Activated CD4-positive, CD25-positive, alpha-beta regulatory T cell (primary cell): ENCODE data around the gene FASTKD1.

Experiments
- DNase-seq, 4 experiments: peaks; one replicate each; lab custom pipeline; 2025; lab: John Stamatoyannopoulos, UW

Gene FASTKD1

GRCh38 chr2:169507698-169508097, 66.0 kb downstream of the FASTKD1 start:
- no peak for DNase-seq

DNA sequence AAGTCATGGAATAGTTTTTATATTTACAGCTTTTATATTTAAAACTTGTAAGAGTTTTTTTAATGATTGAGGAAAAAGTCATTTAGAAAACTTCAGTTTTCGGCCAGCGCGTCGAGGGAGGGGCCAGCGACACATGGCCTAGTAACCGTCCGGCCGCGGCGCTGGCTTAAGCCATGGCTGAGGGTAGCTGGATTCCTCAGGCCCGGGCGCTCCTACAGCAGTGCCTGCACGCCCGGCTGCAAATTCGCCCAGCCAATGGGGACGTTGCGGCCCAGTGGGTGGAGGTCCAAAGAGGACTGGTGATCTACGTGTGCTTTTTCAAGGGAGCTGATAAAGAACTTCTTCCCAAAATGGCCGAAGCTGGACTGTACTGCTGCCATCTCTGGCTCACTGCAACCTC, 69.0 kb downstream of the FASTKD1 start:
- no peak for DNase-seq

DNA sequence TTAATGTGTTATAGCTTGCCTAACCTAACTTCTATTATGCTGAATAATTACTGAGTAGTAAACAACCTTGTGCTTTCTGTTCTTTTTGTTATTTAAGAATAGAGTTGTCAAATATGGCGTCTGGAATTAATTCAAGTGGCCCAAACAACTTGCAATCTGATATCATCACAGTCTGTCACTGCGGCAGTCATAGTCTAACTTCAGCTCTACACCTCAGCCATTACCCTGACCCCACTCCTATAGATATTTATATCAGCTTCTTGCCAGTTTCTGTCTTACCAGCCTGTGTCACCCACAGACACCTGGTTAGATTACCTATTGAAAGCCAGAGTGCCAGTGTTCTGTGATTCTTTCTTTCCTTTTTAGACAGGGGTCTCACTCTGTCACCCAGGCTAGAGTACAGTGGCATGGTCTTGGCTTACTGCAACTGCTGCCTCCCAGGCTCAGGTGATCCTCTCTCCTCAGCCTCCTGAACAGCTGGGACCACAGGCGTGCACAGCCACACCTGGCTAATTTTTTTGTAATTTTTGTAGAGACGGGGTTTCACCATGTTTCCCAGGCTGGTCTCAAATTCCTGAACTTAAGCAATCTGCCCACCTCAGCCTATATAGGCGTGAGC, 78.2 kb downstream of the FASTKD1 start:
- no peak for DNase-seq

GRCh38 chr2:169493360-169493759, 80.3 kb downstream of the FASTKD1 start:
- DNase-seq = no peak

GRCh38 chr2:169491378-169491777, 82.3 kb downstream of the FASTKD1 start:
- DNase-seq = no peak

DNA sequence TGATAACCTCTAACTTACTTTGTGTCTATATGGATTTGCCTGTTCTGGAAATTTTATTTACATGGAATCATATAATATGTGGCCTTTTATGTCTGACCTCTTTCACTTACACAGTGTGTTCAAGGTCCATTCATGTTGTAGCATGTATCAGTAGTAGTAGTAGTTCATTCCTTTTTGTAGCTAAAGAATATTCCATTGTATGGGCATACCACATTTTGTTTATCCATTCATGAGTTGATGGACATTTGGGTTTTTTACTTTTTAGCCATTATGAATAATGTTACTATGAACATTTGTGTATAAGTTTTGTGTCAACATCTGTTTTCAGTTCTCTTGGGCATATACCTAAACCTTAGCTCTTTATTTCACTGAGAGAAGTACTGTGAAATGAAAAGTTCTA, 82.8 kb downstream of the FASTKD1 start:
- no peak for DNase-seq

- no peak for DNase-seq
Measured at GRCh38 chr2:169486487-169486886, 87.2 kb downstream of the FASTKD1 start.

GRCh38 chr2:169485650-169486138, 88.0 kb downstream of the FASTKD1 start:
- DNase-seq = no peak

- DNase-seq = no peak
Measured at GRCh38 chr2:169480079-169480465, 93.6 kb downstream of the FASTKD1 start.
